Activated gamma-delta T cell treated with Interleukin-2 at 50 U/mL for 16 hours (primary cell): ENCODE results near the gene MGAT5B.
"Not testable (repeated sequence)": the region's sequence is repeated elsewhere in the genome, so short reads cannot be mapped to it uniquely, and the experiment has no call there.

Experiments
- DNase-seq: peaks from one replicate; pipeline ENCODE4 v3.0.0-alpha.2; 2020

The MGAT5B gene

DNA sequence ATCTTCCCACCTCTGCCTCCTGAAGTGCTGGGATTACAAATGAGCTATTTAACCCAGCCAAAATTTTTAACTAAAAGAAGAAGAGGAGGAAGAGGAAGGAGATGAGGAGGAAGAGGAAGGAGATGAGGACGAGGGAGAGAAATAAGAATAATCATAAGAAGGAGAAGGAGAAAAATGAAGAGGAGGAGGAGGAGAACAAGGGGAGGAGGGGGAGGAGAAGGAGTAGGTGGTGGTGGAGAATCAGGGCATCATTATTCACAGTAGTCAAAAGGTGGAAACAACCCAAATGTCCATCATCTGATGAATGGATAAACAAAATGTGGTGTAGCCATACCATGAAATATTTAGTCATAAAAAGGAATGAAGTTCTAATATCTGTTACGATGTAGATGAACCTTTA, 21.2 kb upstream of the MGAT5B start:
- DNase-seq = no peak

DNA sequence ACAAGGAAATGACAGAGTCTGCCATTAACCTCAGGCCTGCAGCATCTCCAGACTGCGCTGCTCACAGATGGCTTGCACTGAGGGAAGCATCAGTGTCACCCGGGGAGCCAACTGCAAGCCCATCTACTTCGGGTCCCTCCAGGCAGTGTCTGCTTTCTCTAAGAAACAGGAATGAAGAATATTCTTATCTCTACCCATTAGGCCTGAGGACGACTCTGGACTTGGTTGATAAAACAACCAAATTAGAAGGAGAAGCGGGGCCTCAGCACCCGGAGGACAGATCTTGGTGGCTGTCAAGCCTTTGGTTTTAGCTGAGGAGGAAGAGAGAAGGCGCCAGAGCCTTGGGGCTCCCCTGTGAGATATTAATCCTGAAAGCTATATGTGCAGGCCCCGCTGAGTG, 19.5 kb upstream of the MGAT5B start:
- DNase-seq = no peak

DNA sequence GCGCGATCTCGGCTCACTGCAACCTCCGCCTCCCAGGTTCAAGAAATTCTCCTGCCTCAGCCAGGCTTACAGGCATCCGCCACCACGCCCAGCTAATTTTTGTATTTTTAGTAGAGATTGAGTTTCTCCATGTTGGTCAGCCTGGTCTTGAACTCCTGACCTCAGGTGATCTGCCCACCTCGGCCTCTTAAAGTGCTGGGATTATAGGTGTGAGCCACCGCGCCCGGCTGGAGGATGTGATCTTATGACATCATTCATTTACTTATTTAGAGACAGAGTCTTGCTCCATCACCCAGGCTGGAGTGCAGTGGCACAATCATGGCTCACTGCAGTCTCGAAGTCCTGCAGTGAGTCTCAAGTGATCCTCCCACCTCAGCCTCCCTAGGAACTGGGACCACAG, 19.0 kb upstream of the MGAT5B start:
- DNase-seq = not testable (repeated sequence)

DNA sequence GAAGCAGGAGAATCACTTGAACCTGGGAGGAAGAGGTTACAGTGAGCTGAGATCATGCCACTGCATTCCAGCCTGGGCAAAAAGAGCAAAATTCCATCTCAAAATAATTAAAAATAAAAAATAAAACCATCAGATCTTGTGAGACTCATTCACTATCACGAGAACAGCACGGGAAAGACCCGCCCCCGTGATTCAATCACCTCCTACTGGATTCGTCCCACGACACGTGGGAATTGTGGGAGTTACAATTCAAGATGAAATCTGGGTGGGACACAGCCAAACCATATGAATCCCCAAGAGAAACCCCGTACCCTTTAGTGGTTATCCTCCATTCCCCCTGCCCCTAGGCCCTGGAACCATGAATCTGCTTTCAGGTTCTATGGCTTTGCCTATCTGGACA, 15.4 kb upstream of the MGAT5B start:
- no peak for DNase-seq

DNA sequence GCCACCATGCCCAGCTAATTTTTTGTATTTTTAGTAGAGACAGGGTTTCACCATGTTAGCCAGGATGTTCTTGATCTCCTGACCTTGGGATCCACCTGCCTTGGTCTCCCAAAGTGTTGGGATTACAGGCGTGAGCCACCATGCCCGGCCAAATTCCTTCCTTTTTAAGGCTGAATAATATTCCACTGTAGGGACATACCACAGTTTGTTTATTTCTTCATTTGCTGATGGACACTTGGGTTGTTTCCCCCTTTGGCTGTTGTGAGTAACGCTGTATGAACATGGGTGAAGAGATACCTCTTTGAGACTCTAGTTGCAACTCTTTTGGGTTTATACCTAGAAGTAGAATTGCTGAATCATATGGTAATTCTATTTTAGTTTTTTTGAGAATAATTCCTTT, 13.1 kb upstream of the MGAT5B start:
- DNase-seq = no peak

DNA sequence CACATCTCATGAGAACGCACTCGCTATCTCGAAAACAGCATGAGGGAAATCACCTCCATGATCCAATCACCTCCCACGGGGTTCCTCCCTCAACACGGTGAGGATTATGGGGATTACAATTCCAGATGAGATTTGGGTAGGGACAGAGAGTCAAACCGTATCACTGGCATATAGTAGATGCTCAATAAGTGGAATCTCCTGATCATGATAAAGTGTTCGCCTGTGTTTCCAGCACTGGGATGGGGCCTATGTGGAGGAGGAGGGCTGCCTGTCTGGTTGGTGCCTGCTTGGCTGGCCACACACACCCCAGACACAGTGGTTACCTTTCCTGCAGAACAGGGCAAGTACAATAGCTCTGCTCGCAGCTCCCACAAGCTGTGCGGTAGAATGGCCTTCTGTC, 6.1 kb upstream of the MGAT5B start:
- no peak for DNase-seq

DNA sequence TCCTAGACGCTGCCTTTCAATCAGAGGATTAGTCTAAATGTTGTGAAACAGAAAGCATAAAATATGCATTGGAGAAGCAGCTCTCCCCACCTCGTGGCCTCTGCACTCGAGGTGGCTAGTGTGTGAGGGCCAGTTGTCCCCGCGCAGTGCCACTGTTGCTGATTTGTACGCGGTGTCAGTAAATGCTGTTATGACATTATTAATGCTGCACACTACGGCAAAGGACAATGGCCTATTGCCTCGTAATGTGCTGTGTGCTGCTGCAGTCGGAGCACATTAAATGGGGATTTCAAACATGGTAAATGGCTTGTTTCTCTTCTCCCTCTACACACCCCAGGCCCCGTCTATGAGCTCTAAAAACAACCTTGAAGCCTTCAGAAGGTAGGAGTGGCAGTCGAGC, 5.7 kb upstream of the MGAT5B start:
- no peak for DNase-seq

DNA sequence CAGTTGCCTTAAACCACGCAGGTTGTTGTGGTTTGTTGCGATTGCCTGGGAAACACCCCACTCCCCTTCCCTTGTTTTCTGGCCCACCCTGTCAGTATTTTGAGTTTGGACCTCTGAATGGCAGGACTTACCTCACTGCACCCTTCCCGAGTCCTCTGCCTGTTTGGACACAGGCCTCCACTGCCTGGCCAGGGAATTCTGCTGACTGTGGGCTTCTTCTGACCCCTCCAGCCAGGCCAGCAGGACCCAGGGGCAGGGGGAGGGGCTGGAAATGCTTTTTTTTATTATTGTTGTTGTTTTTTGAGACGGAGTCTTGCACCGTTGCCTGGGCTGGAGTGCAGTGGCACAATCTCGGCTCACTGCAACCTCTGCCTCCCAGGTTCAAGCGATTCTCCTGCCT, 4.2 kb upstream of the MGAT5B start:
- no peak for DNase-seq

DNA sequence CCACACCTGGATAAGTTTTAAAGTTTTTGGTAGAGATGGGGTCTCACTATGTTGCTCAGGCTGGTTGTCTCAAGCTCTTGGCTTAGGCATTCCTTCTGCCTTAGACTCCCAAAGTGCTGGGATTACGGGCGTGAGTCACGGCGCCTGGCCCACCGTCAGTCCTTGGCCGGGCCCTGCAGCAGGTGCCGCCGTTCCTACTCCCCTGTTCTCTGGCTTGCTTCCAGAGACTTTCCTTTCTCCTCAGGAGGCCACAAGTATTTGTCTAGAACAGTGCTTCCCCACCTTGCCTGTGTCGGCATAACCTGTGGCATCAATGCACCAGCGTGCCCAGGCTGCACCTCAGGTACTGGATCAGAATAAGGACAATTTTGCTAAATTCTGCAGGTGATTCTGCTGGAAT, 3.0 kb upstream of the MGAT5B start:
- no peak for DNase-seq

DNA sequence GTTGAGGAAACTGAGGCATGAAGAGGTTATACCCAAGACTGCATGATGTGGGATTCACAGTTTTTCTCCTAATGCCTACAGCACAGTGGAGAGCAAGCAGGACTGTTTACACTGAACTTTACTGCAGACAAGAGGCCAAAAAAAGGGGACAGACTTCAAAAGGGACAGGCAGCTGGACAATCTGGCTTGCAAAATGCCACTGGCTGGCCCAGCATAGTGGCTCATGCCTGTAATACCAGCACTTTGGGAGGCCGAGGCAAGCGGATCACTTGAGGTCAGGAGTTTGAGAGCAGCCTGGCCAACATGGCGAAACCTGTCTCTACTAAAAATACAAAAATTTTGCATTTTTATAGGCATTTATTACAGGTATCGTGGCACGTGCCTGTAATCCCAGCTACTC, 2.0 kb upstream of the MGAT5B start:
- no peak for DNase-seq

DNA sequence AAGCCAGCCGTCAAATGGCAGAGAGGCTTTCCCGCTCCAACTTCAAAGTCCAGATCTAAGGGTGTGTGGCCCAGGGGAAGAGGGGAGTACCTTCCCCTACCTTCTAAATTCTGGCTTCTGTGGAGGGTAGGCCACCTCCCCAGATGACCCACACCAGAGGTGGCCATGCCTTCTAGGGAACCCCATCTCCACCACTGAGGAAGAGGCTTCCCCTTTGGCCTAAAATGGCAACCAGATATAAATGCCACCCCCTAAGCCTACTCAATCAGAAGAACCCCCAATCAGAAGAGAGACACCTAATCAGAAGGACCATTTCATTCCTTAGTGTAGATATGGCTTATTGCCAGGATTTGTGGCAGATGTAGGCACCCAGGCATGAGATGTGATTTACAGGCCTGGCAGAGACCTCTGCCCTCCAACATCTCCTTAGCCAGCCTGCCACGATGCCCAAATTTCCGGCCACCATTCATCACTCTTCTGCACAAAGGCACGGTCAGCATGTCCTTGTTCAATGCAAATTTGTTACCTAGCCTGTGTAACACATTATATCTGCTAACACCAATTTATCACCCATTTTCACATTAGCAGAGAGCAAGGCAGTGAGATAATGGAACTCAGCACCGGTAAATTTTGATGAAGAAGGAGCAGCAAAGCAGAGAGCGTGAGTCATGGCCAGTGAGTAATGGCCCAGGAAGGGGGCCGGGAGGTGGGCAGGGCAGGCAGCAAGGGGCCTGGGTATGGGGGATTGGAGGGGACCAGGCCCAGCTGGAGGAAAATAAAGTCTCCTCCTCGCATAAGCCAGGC, 1.2 kb upstream of the MGAT5B start:
- no peak for DNase-seq

DNA sequence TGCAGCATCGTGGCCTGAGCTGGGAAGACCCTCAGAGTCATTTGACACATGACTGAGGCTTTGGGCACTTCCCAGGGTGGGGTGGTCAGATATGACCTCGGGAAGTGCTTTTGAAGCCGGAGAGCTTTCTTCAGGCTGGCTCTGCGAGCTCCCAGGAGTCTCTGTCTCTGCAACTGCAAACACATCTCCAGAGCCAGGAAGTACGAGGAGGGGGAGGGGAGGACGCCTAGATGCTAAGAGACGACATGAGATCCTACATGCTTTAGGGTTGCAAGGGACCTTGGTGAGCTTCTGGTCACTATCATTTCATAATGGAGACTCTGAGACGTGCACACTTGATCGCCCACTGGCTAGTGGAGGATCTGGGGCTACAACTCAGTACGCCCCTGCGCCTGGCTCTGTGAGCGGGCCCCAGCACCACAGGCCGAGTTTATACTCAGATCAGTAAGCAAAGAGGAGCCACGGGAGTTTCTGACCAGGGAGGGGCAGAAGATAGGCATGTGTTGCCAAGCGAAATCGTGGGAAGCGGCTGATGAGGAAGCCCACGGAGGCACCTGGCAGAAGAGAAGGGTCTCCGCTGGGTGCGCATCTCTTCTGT, 527 bp upstream of the MGAT5B start:
- DNase-seq = no peak

DNA sequence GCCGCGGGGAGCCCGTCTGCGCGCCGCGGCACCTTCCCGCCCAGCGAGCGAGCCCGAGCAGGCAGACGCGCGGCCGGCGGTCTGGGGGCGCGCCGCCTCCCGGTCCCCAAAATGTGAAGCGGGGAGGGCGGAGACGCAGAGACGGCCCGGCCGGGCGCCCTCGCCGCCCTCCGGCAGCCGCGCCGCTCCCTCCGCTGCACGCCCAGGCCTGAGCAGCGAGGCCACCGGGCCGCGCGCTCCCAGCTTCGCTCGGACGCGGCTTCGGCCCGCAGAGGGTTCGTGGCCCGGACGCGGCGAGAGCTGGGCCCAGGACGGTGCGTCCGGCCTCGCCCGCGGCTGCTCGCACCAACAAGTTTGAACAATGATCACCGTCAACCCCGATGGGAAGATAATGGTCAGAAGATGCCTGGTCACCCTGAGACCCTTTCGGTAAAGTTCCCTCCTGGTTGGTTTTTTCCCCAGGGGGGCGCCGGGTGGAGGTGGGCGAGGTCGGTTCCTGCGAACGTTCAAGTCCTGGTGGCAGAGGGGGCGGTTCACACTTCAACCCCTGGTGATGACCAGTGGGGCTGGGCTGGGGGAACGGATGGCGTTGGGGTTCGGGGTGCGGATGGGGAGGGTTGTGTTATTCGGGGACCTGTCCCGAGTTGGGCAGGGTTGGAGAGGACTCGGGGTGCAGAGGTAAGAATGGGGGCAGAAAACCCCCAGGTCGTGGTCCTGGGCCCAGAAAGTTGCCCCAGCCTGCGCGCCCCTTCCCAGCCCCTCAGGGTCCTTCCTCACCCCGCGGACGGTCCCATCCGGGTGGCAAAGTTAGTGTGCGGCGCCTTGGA, 678 bp downstream of the MGAT5B start:
- no peak for DNase-seq

DNA sequence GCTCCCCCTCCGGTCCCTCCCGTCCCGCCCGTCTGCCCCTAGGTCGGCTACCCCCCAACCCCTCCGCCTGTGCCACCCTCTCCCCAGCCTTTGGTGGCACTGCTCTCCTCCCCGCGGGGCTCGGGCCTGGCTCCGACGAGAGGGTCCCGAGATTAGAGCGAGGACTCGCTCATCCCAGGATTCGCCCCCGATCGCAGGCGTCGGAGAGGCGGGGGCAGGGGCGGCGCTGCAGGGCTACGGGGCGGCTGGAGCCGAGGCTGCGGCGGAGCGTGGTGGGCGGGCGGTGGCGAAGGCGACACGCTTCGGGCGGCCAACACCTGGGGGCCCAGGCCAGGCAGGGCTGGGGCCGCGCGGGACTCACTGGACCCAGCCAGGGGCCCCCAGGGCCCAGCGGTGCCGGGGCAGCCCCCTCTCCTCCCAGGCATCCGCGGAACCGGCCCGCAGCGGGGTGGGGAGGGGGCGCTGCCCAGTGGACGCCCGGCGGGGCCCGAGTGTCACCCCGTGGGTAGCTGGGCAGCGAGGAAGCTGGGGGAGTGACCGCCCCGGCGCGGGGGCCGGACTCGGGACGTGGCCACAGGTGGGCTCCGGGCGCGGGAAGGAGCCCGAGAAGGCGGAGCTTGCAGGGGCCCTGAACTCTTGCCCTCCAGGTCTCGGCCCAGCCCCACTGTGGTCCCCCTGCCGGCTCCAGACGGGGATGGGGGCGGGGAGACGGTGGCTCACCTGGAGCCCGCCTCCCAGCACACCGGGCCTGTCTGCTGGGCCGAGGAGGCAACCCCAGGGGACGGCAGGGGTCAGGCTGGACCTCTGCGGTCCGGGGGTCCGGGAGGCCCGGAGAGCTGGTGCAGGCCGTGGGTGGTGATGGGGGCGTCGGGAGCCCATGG, 1.5 kb downstream of the MGAT5B start:
- no peak for DNase-seq

DNA sequence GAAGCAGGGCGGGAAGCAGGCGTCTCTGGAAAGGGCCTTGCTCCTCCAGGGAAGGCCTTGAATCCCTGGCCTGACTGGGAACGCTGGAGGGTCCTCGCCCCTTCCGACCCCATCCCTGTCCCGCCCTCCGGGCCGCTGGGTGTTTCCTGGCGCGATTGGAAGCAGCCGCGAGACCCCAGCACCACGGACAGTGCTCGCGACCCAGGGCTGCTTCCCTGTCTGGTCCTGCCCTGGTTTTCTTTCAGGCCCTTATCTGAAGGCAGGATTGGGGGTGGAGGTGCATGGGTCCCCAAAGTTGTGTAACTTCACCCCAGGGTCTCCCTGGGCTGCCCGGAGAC, 2.1 kb downstream of the MGAT5B start:
- no peak for DNase-seq

DNA sequence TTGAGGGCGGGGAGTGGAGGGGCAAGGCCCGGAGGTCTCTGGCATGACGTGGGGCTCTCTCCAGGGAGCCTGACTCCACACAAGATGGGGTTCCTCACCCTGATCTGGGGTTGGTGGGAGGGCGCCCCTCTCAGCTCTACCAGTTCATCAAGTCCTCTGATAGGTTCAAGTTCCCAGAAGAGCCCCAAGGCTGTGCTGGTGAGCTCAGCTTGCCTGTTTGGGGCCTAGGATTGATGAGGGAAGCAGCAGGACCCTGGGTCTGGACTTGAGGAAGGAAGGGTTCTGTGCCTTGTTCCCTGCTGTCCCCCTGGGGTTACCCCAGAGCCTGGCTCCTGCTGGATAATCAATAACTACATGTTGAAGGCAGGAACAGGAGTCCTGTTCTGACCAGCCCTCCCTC, 3.5 kb downstream of the MGAT5B start:
- DNase-seq = no peak

DNA sequence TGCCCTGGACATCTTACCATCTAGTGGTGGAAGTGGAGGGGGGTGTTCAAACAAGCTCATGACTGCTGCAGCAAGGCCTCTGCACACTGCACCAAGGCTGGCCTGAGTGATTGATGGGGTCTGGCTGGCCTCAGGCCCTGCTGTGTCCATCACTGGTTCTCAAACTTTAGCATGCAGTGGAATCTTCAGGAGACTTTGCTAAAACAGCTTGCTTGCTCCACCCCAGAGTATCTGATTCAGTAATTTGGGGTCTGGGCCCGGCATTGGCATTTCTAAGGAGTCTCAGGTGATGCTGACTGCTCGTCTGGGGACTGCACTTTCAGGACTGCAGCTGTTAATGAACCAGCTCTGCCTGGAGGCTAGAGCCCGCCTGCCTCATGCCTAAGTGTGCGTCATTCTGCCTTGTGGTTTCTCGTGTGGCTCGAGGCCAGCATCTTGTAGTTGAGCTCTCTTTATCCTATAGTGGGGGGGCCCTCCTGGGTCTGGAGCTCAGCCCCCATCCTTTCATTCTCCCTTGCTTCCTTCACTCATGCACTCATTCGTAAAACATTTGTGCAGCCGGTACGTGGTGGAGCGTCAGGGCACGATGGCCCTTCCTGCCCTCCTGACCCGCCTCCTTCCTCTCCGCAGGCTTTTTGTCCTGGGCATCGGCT, 4.1 kb downstream of the MGAT5B start:
- DNase-seq = no peak

DNA sequence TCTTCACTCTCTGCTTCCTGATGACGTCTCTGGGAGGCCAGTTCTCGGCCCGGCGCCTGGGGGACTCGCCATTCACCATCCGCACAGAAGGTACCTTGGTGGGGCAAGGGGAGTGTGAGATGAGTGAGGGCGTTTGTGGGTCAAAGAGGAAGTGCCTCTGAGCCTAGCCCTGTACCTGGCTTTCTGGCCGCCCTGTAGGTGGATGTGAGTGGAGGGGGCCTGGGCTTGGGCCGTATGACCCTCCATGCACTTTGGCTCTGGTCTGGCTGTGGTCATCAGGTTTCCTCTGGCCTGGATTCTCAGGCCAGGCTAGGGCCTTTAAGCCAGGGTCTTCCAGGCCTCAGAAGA, 4.6 kb downstream of the MGAT5B start:
- no peak for DNase-seq

DNA sequence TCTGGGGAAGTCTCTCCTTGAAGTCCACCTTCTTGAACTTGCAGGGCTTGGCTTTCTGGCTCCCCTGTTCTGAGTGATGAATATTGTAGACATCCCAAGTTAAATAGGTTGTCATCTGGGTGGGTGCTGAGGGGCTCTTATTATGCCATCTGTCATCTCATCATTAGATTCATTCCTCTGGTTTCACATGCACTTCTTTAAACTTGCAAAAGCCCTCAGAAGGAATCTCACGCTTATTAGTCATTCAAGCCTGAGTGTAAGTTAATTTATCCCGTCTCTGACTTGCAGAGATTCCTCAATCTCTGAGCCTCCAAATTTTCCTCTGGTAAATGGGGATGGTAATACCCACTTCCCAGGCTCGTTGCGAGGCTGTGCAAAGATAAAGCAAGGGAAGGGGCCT, 5.7 kb downstream of the MGAT5B start:
- no peak for DNase-seq

DNA sequence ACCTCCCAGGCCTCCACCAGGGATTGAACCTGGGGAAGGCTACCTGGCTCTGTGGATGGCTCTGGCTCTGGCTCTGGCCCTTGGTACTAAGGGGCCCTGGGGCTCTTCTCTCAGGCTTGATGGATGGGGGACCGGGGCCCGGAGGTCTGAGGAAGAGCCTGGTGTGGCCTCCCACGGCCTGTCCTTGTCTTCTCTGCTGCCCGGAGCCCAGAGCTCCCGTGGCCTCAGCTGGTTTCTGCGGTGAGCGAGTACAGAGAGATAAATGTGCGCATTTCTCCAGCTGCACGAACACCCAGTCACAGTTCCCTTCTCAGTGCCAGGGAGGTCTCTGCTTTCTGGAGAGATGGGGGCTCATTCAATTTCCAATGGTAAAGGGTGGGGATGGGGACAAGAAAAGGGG, 9.2 kb downstream of the MGAT5B start:
- no peak for DNase-seq

DNA sequence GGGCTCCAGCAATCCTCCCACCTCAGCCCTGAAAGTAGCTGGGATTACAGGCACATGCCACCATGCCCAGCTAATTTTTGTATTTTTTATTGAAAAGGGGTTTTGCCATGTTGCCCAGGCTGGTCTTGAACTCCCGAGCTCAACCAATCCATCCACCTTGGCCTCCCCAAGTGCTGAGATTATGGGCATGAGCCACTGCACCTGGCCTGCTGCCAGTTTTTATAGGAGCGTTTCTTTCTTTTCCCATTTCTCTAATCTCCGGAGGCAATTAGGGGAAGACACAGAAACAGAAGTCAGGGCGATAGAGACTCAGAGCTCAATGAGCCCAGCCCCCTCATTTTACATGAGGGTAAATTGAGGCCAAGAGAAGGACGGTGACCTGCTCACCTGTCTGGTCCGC, 10.4 kb downstream of the MGAT5B start:
- DNase-seq = no peak

DNA sequence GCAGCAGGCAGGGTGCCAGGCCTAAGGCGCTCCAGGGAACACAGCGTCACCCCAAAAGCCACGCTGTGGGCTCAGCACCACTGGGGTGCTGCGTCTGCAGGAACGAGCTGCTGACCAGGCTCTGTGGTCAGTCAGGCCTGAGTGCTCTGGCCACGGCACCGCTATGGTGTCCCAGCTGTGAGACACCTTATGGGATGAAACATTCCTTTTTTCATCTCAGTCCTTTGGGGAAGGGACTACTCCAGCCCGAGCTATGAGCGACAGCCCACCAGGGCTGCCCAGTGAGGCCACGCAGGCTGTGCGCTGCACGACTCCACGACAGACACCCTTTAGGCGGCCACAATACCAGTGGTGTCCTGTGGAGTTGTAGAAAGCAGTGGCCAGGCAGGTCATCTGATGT, 11.1 kb downstream of the MGAT5B start:
- DNase-seq = no peak

DNA sequence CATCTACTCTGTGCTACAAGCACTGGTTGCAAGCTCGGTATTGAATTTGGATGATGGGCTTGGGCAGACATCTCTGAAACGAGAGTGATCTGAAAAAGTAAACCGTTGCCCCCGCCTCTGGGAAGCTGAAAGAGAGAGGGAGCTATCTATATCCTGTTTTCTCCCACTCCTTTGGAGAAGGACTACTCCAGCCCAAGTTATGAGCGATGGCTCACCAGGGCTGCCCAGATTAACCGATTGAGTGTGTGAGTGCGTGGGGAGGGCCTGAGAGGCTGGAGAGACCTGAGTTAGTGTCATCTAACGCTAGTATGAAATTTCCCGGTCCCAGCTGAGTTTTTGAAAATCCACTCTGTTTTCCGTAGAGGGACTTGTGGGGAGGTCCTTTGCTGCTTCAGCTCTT, 11.5 kb downstream of the MGAT5B start:
- DNase-seq = no peak
